HepG2 (cell line): ENCODE results near the gene SAMD4B. TPM values are rescaled to one million over a fixed set of nuclear protein-coding genes. Genes with fewer than 3 reads are reported as not detected.
A peak's percentile ranks its signal among the peaks of the same experiment; 100 is the strongest.

ENCODE experiments used
- ARID5B ChIP-seq: IDR thresholded peaks from 2 replicates; pipeline ENCODE4 v1.4.0; 2020; ENCODE audit warnings: mild to moderate bottlenecking, missing genetic modification reagents
- ATF7-NPFF ChIP-seq: sonication (generic); formaldehyde crosslinking; IDR thresholded peaks from 2 replicates; pipeline ENCODE4 v1.8.1; 2023; ENCODE audit warnings: mild to moderate bottlenecking, low read depth, missing genetic modification reagents, moderate library complexity
- BRCA1 ChIP-seq: sonication (generic); formaldehyde crosslinking; IDR thresholded peaks from 2 replicates; pipeline ENCODE4 v1.4.0; 2020; ENCODE audit warnings: missing genetic modification reagents
- FUBP1 ChIP-seq: sonication (generic); formaldehyde crosslinking; IDR thresholded peaks from 2 replicates; pipeline ENCODE4 v1.5.1; 2020; ENCODE audit warnings: missing genetic modification reagents, mild to moderate bottlenecking, borderline replicate concordance
- HBP1 ChIP-seq: IDR thresholded peaks from 2 replicates; pipeline ENCODE4 v1.6.1; 2016; ENCODE audit warnings: low read depth, control low read depth
- KLF6 ChIP-seq: IDR thresholded peaks from 2 replicates; pipeline ENCODE4 v1.8.0; 2016; ENCODE audit warnings: missing biosample characterization, missing genetic modification reagents
- MXI1 ChIP-seq: IDR thresholded peaks from 3 replicates; pipeline ENCODE4 v1.6.1; 2012; ENCODE audit warnings: low read depth, low read length, inconsistent platforms, borderline replicate concordance
- RAD21 ChIP-seq: fragments of 450-650 bp; formaldehyde crosslinking; IDR thresholded peaks from 2 replicates; pipeline ENCODE4 v1.5.0; 2020; ENCODE audit warnings: mild to moderate bottlenecking
- RNF219 ChIP-seq: sonication (generic); formaldehyde crosslinking; IDR thresholded peaks from 2 replicates; pipeline ENCODE4 v1.5.0; 2020; ENCODE audit warnings: mild to moderate bottlenecking, missing genetic modification reagents
- SALL1 ChIP-seq: sonication (generic); formaldehyde crosslinking; IDR thresholded peaks from 2 replicates; pipeline ENCODE4 v1.8.0; 2022; ENCODE audit warnings: mild to moderate bottlenecking, missing genetic modification reagents
- SAP130 ChIP-seq: IDR thresholded peaks from 2 replicates; pipeline ENCODE4 v1.6.1; 2016; ENCODE audit warnings: low read depth
- SPEN ChIP-seq: sonication (generic); formaldehyde crosslinking; IDR thresholded peaks from 2 replicates; pipeline ENCODE4 v1.5.1; 2020; ENCODE audit warnings: low read depth, mild to moderate bottlenecking, missing genetic modification reagents
- TEAD3 ChIP-seq: optimal IDR thresholded peaks from 2 replicates; pipeline ENCODE3; 2016; ENCODE audit warnings: borderline replicate concordance
- TERF1 ChIP-seq: sonication (generic); formaldehyde crosslinking; IDR thresholded peaks from 2 replicates; pipeline ENCODE4 v1.8.0; 2022; ENCODE audit warnings: mild to moderate bottlenecking, missing genetic modification reagents, moderate library complexity
- ZBTB21 ChIP-seq: sonication (generic); formaldehyde crosslinking; IDR thresholded peaks from 2 replicates; pipeline ENCODE4 v1.4.0; 2020; ENCODE audit warnings: missing genetic modification reagents
- ZFP36L2 ChIP-seq: sonication (generic); formaldehyde crosslinking; IDR thresholded peaks from 2 replicates; pipeline ENCODE4 v1.4.0; 2020; ENCODE audit warnings: missing genetic modification reagents
- ZNF335 ChIP-seq: sonication (generic); formaldehyde crosslinking; IDR thresholded peaks from 2 replicates; pipeline ENCODE4 v1.4.0; 2020; ENCODE audit warnings: missing genetic modification reagents
- ZNF382 ChIP-seq: sonication (generic); formaldehyde crosslinking; IDR thresholded peaks from 2 replicates; pipeline ENCODE4 v1.5.0; 2020; ENCODE audit warnings: missing genetic modification reagents, mild to moderate bottlenecking, borderline replicate concordance
- ZNF501 ChIP-seq: sonication (generic); formaldehyde crosslinking; IDR thresholded peaks from 2 replicates; pipeline ENCODE4 v1.5.1; 2020; ENCODE audit warnings: mild to moderate bottlenecking, moderate library complexity, missing genetic modification reagents
- polyA plus RNA-seq, 8 experiments: library from polyadenylated mRNA; depleted of rRNA in 3 of 8; stranded (reverse) in 7 of 8; unstranded in 1 of 8; fragments of >200 nt; fragmentation: Illumina TruSeq in 4 of 8; extraction: Trizol in 4 of 8; gene quantifications; 2 replicates each; pipeline versions ENCODE4 v1.2.1 to v1.2.3, GENCODE V29; 2011 to 2016; ENCODE audit warnings: low read depth in 4 of 8, missing spikeins in 1 of 8, mixed read lengths in 1 of 8; ENCODE audit not compliant: insufficient read depth in 1 of 8
- total RNA-seq, 5 experiments: library from RNA; depleted of rRNA; stranded (reverse); fragments of >200 nt; fragmentation: Illumina TruSeq; extraction: Trizol; gene quantifications; 2 replicates each; pipeline ENCODE4 v1.2.3, GENCODE V29; 2016; ENCODE audit warnings: low read depth in 1 of 5

Gene SAMD4B
- total and polyA plus RNA-seq, 2 of the 13 experiments (the other 11 are each of a cell fraction or from before 2014, with no cell fraction given), result 26.0 to 31.8 TPM

GRCh38 chr19:39412100-39412866 is 70.1 kb downstream of the SAMD4B start, which contains the start of gene PLEKHG2 (continued):
- TF ChIP-seq KLF6, result peak; percentile 84; the same call in 1 of the 2 replicates
- no peak for TF ChIP-seq ZFP36L2 (CRISPR knock-in tag)
- TF ChIP-seq SPEN, result peak; percentile 61
- TF ChIP-seq ZNF335, result 0 out of 2 replicates have a peak, but pooled peaks have one; percentile 47
- no peak; the same call in 1 of the 2 replicates for TF ChIP-seq RNF219 (CRISPR knock-in tag)
- TF ChIP-seq ZNF382, result no peak
- TF ChIP-seq HBP1 (CRISPR knock-in tag), result no peak; the same call in 1 of the 2 replicates
- TF ChIP-seq TEAD3 (CRISPR knock-in tag), result peak; percentile 89
- no peak for TF ChIP-seq BRCA1 (CRISPR knock-in tag)
- no peak for TF ChIP-seq ATF7-NPFF (CRISPR knock-in tag)
- peak; percentile 53; the same call in 1 of the 2 replicates for TF ChIP-seq ZNF501
- TF ChIP-seq SALL1 (CRISPR knock-in tag), result peak; percentile 52
- TF ChIP-seq ARID5B, result peak; percentile 44
- TF ChIP-seq FUBP1 (CRISPR knock-in tag), result no peak
- TF ChIP-seq MXI1, result peak; percentile 76; the same call in 2 of the 3 replicates
- TF ChIP-seq SAP130 (CRISPR knock-in tag), result peak; percentile 67
- TF ChIP-seq RAD21 (CRISPR knock-in tag), result peak; percentile 83
- no peak for TF ChIP-seq ZBTB21 (CRISPR knock-in tag)
- TF ChIP-seq TERF1 (CRISPR knock-in tag), result no peak
